ENCODE data around the gene EMSY.

DNA sequence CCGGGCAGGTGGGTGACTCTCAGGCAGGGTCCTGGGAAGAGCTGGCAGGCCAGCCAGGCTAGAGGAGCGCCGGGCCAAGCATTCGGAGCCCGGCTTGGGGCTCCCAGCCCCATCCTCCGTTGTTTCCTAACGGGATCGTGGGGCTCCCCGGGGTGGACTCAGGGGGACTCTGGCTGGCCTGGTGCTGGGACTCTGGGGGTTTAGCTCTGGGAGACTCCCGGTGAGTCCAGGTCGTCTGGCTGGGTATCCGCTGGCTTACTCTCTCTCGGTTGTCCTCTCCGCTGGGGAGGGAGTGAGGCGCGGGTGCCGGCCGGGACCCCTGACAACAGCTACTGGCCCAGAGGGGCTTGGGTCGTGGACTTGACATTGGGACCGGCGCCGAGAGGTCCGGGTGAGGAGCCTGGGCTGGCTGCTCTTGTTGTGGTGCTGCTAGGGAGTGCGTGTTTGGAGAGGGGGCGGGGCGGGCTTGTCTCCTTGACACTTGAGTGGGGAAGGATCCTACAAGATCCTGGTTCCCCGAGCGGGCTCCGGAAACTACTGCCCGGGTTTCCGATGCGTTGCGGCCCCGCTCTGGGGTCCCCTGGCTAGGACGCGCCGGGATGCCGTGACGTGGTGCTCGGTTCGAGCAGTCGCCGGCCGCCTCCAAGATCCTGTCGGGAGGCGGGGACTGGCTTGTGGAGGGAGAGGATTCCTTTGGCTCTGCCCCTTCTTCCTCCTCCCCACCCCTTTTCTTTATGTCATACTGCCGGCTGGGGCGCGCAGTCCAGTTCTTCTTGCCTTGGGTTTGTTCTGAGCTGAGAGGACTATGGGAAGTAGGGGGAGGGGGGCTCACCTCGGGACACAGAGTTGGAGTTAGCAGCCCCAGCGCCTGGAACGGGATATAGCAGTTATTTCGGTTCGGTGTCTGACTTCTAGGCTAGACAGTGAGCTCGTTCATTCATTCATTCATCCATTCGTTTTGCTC lies 585 bp downstream of the EMSY start:
- TF ChIP-seq ZNF274 (IDR thresholded peaks at IDR 0.05; ENCODE audit: low read depth, low read length) (no peak), YY1 (IDR thresholded peaks at IDR 0.05; ENCODE audit: insufficient read depth, insufficient read length) (no peak), SUZ12 (IDR thresholded peaks at IDR 0.05; ENCODE audit: extremely low read depth, insufficient read depth, insufficient read length) (no peak)

Measured in NT2/D1 (cell line).